Measurements from ENCODE around the gene DLG2. TPM values are rescaled to one million over a fixed set of nuclear protein-coding genes. Genes with fewer than 3 reads are reported as not detected.
"Not testable (repeated sequence)": the region's sequence is repeated elsewhere in the genome, so short reads cannot be mapped to it uniquely, and the experiment has no call there.

The DLG2 gene
- total RNA-seq, 3 donors from 2014 or later (not counting 1 experiment from before 2014, with no cell fraction given): 1.7 to 2.9 (median 2.2) TPM

GRCh38 chr11:85249482-85249881, 377.7 kb downstream of the DLG2 start:
- no peaks in the 10 kb centered on the region for H3K27me3 Mint-ChIP-seq (ENCODE audit: low read depth in 2 of 2)

GRCh38 chr11:85247797-85248196, 379.3 kb downstream of the DLG2 start:
- intact Hi-C loops (cut with micrococcal nuclease): no loop called here
- no peak overlapping the region for H3K27ac ChIP-seq (ENCODE audit: low read length)
- H3K36me3 ChIP-seq (ENCODE audit: control insufficient read depth, insufficient read depth, low read length): no peaks in the 10 kb centered on the region
- no peaks in the 10 kb centered on the region for H3K9me3 ChIP-seq (ENCODE audit: control insufficient read depth, insufficient read depth, low read length)
- no peaks in the 10 kb centered on the region for H3K4me1 ChIP-seq (ENCODE audit: control insufficient read depth, insufficient read depth, low read length)
- Mint-ChIP-seq H3K9me3 (peaks cover 10 to 13% of the 10 kb centered on the region in 2 donors), H3K4me1 (no peaks in the 10 kb centered on the region), H3K36me3 (no peaks in the 10 kb centered on the region), H3K27me3 (ENCODE audit: low read depth in 2 of 2) (no peaks in the 10 kb centered on the region), H3K27ac (no peak overlapping the region), H3K4me3 (no peak overlapping the region)
- no peak for DNase-seq
- WGBS (ENCODE audit: insufficient coverage): 91% methylated on average over 3 of the region's 3 CpGs
- no peak overlapping the region for H3K4me3 ChIP-seq (ENCODE audit: low read length)
- no peak for ATAC-seq
- H3K27me3 ChIP-seq (ENCODE audit: control insufficient read depth, insufficient read depth, low read length): no peaks in the 10 kb centered on the region
- no peak for TF ChIP-seq CTCF (IDR thresholded peaks at IDR 0.05)

More at GRCh38 chr11:85249482-85249881, 377.7 kb downstream of the DLG2 start:
- Histone ChIP-seq H3K9me3 (ENCODE audit: control insufficient read depth, insufficient read depth, low read length) (peaks cover 7% of the 10 kb centered on the region), H3K27me3 (ENCODE audit: control insufficient read depth, insufficient read depth, low read length) (no peaks in the 10 kb centered on the region), H3K27ac (ENCODE audit: low read length) (no peak overlapping the region), H3K36me3 (ENCODE audit: control insufficient read depth, insufficient read depth, low read length) (no peaks in the 10 kb centered on the region), H3K4me3 (ENCODE audit: low read length) (no peak overlapping the region), H3K4me1 (ENCODE audit: control insufficient read depth, insufficient read depth, low read length) (no peaks in the 10 kb centered on the region)
- no peak for TF ChIP-seq CTCF (IDR thresholded peaks at IDR 0.05)
- DNase-seq: no peak
- peaks cover 7 to 13% of the 10 kb centered on the region in 2 donors for H3K9me3 Mint-ChIP-seq
- no peak for ATAC-seq
- H3K36me3 Mint-ChIP-seq: no peaks in the 10 kb centered on the region
- intact Hi-C loops (cut with micrococcal nuclease): no loop called here
- no peaks in the 10 kb centered on the region for H3K4me1 Mint-ChIP-seq
- no peak overlapping the region for H3K4me3 Mint-ChIP-seq
- H3K27ac Mint-ChIP-seq: no peak overlapping the region

- DNase-seq: no peak
- peaks cover 15 to 17% of the 10 kb centered on the region in 2 donors for H3K9me3 Mint-ChIP-seq
- intact Hi-C loops (cut with micrococcal nuclease): no loop called here
- H3K36me3 ChIP-seq (ENCODE audit: control insufficient read depth, insufficient read depth, low read length): no peaks in the 10 kb centered on the region
- H3K9me3 ChIP-seq (ENCODE audit: control insufficient read depth, insufficient read depth, low read length): no peaks in the 10 kb centered on the region
- H3K27ac Mint-ChIP-seq: no peak overlapping the region
- H3K4me1 Mint-ChIP-seq: no peaks in the 10 kb centered on the region
- no peaks in the 10 kb centered on the region for H3K27me3 ChIP-seq (ENCODE audit: control insufficient read depth, insufficient read depth, low read length)
- H3K36me3 Mint-ChIP-seq: peaks cover 5% of the 10 kb centered on the region
- no peak overlapping the region for H3K4me3 Mint-ChIP-seq
- no peak overlapping the region for H3K27ac ChIP-seq (ENCODE audit: low read length)
- ATAC-seq: no peak
- no peaks in the 10 kb centered on the region for H3K27me3 Mint-ChIP-seq (ENCODE audit: low read depth in 2 of 2)
- TF ChIP-seq CTCF (IDR thresholded peaks at IDR 0.05): no peak
- no peaks in the 10 kb centered on the region for H3K4me1 ChIP-seq (ENCODE audit: control insufficient read depth, insufficient read depth, low read length)
- WGBS (ENCODE audit: insufficient coverage): no CpG with 5 or more reads among the region's 1 CpG
- no peak overlapping the region for H3K4me3 ChIP-seq (ENCODE audit: low read length)
These were observed 388.2 kb downstream of the DLG2 start for GRCh38 chr11:85238906-85239305.

GRCh38 chr11:85238038-85238437, 389.1 kb downstream of the DLG2 start:
- H3K9me3 Mint-ChIP-seq: peaks cover 15 to 17% of the 10 kb centered on the region in 2 donors
- ATAC-seq; H3K27ac Mint-ChIP-seq; H3K9me3 ChIP-seq (ENCODE audit: control insufficient read depth, insufficient read depth, low read length); H3K4me1 ChIP-seq (ENCODE audit: control insufficient read depth, insufficient read depth, low read length); H3K27me3 ChIP-seq (ENCODE audit: control insufficient read depth, insufficient read depth, low read length); H3K36me3 ChIP-seq (ENCODE audit: control insufficient read depth, insufficient read depth, low read length); H3K4me1 Mint-ChIP-seq; DNase-seq; H3K4me3 Mint-ChIP-seq; H3K27ac ChIP-seq (ENCODE audit: low read length); intact Hi-C loops (cut with micrococcal nuclease); H3K36me3 Mint-ChIP-seq; H3K4me3 ChIP-seq (ENCODE audit: low read length); H3K27me3 Mint-ChIP-seq (ENCODE audit: low read depth in 2 of 2): not testable (repeated sequence)
- no CpG with 5 or more reads among the region's 2 CpGs for WGBS (ENCODE audit: insufficient coverage)
